SK-N-SH treated with all-trans-retinoic acid at 6 μM for 48 hours (cell line): Measurements from ENCODE around the gene WAC.

Source experiments
- ATAC-seq: fragments of 200-7000 bp; cut with Tn5 transposase; 3 replicates; pipeline ENCODE4 v1.9.1; 2020; ENCODE audit warnings: mild to moderate bottlenecking, moderate library complexity
- ARNTL ChIP-seq: fragments of 450-650 bp; formaldehyde crosslinking; IDR thresholded peaks from 2 replicates; pipeline ENCODE4 v1.5.0; 2020; ENCODE audit warnings: low read depth, mild to moderate bottlenecking, moderate library complexity, borderline replicate concordance
- BACH2 ChIP-seq: fragments of 250-450 bp; sonication (Bioruptor Pico); IDR thresholded peaks from 2 replicates; pipeline ENCODE4 v1.9.0; 2021; ENCODE audit warnings: mild to moderate bottlenecking, borderline replicate concordance
- CREB5 ChIP-seq: fragments of 250-450 bp; sonication (Bioruptor Pico); IDR thresholded peaks from 2 replicates; pipeline ENCODE4 v1.5.1; 2020; ENCODE audit warnings: low read depth, mild to moderate bottlenecking, moderate library complexity
- CSDC2 ChIP-seq: fragments of 250-450 bp; sonication (Bioruptor Pico); IDR thresholded peaks from 2 replicates; pipeline ENCODE4 v1.5.0; 2020; ENCODE audit warnings: mild to moderate bottlenecking, moderate library complexity
- CSRNP3 ChIP-seq: fragments of 250-450 bp; sonication (Bioruptor Pico); IDR thresholded peaks from 2 replicates; pipeline ENCODE4 v1.5.1; 2021; ENCODE audit warnings: mild to moderate bottlenecking, moderate library complexity
- ESRRG ChIP-seq: fragments of 250-450 bp; sonication (Bioruptor Pico); IDR thresholded peaks from 2 replicates; pipeline ENCODE4 v1.6.1; 2021; ENCODE audit warnings: mild to moderate bottlenecking
- GLIS3 ChIP-seq: fragments of 250-450 bp; sonication (Bioruptor Pico); IDR thresholded peaks from 2 replicates; pipeline ENCODE4 v1.5.0; 2020; ENCODE audit warnings: mild to moderate bottlenecking, moderate library complexity
- ISL1 ChIP-seq: fragments of 250-450 bp; sonication (Bioruptor Pico); IDR thresholded peaks from 2 replicates; pipeline ENCODE4 v2.1.2; 2022; ENCODE audit warnings: mild to moderate bottlenecking, moderate library complexity
- OSR1 ChIP-seq: fragments of 250-450 bp; sonication (Bioruptor Pico); IDR thresholded peaks from 2 replicates; pipeline ENCODE4 v1.8.0; 2022; ENCODE audit warnings: moderate library complexity, mild to moderate bottlenecking, inconsistent platforms
- PATZ1 ChIP-seq: fragments of 250-450 bp; sonication (Bioruptor Pico); IDR thresholded peaks from 2 replicates; pipeline ENCODE4 v1.8.0; 2020; ENCODE audit warnings: mild to moderate bottlenecking, moderate library complexity, borderline replicate concordance
- POU6F1 ChIP-seq: fragments of 250-450 bp; sonication (Bioruptor Pico); IDR thresholded peaks from 2 replicates; pipeline ENCODE4 v1.8.0; 2021; ENCODE audit warnings: low read depth, mild to moderate bottlenecking, moderate library complexity, borderline replicate concordance
- RARB ChIP-seq: fragments of 250-450 bp; sonication (Bioruptor Pico); IDR thresholded peaks from 2 replicates; pipeline ENCODE4 v1.8.0; 2021; ENCODE audit warnings: mild to moderate bottlenecking, moderate library complexity
- SNAI2 ChIP-seq: fragments of 250-450 bp; sonication (Bioruptor Pico); IDR thresholded peaks from 2 replicates; pipeline ENCODE4 v1.5.0; 2020; ENCODE audit warnings: mild to moderate bottlenecking, moderate library complexity
- TCF4 ChIP-seq: fragments of 250-450 bp; sonication (Bioruptor Pico); IDR thresholded peaks from 2 replicates; pipeline ENCODE4 v1.8.0; 2021; ENCODE audit warnings: mild to moderate bottlenecking, moderate library complexity, borderline replicate concordance
- TOX ChIP-seq: fragments of 250-450 bp; sonication (Bioruptor Pico); IDR thresholded peaks from 2 replicates; pipeline ENCODE4 v1.8.0; 2021; ENCODE audit warnings: mild to moderate bottlenecking, moderate library complexity, borderline replicate concordance
- TSHZ2 ChIP-seq: fragments of 250-450 bp; sonication (Bioruptor Pico); IDR thresholded peaks from 2 replicates; pipeline ENCODE4 v1.5.0; 2020; ENCODE audit warnings: mild to moderate bottlenecking, moderate library complexity
- ZC3H10 ChIP-seq: fragments of 250-450 bp; sonication (Bioruptor Pico); IDR thresholded peaks from 2 replicates; pipeline ENCODE4 v1.5.1; 2021; ENCODE audit warnings: mild to moderate bottlenecking, moderate library complexity
- ZFP3 ChIP-seq: fragments of 250-450 bp; sonication (Bioruptor Pico); IDR thresholded peaks from 2 replicates; pipeline ENCODE4 v1.5.0; 2020; ENCODE audit warnings: mild to moderate bottlenecking, moderate library complexity
- ZNF565 ChIP-seq: fragments of 450-650 bp; formaldehyde crosslinking; conservative IDR thresholded peaks from 2 replicates; pipeline ENCODE4 v1.5.0; 2020; ENCODE audit warnings: low read depth, mild to moderate bottlenecking, moderate library complexity
- ZNF8 ChIP-seq: fragments of 450-650 bp; formaldehyde crosslinking; IDR thresholded peaks from 2 replicates; pipeline ENCODE4 v1.5.0; 2020; ENCODE audit warnings: mild to moderate bottlenecking, moderate library complexity

WAC gene

GRCh38 chr10:28540145-28540544, 7.2 kb downstream of the WAC start:
- TF ChIP-seq CREB5 (no peak), ARNTL (CRISPR knock-in tag) (no peak), TSHZ2 (CRISPR knock-in tag) (no peak), ZFP3 (no peak), CSDC2 (CRISPR knock-in tag) (no peak), RARB (no peak), GLIS3 (CRISPR knock-in tag) (no peak), ZNF8 (CRISPR knock-in tag) (no peak), CSRNP3 (CRISPR knock-in tag) (no peak), BACH2 (CRISPR knock-in tag) (no peak), ESRRG (CRISPR knock-in tag) (no peak), PATZ1 (no peak), SNAI2 (CRISPR knock-in tag) (no peak), TCF4 (no peak), POU6F1 (CRISPR knock-in tag) (no peak), ZNF565 (CRISPR knock-in tag) (no peak), TOX (CRISPR knock-in tag) (no peak)
- ATAC-seq = no peak

- peak; percentile 32; the same call in 2 of the 3 replicates for ATAC-seq
- no peak for TF ChIP-seq POU6F1 (CRISPR knock-in tag)
- TF ChIP-seq RARB = no peak
- TF ChIP-seq TCF4 = no peak
- no peak for TF ChIP-seq ISL1 (CRISPR knock-in tag)
- no peak for TF ChIP-seq OSR1 (CRISPR knock-in tag)
- TF ChIP-seq PATZ1 = no peak
- TF ChIP-seq ZC3H10 = no peak
- no peak for TF ChIP-seq SNAI2 (CRISPR knock-in tag)
- no peak for TF ChIP-seq CREB5
- TF ChIP-seq ZFP3 = no peak
- TF ChIP-seq ESRRG (CRISPR knock-in tag) = no peak
- TF ChIP-seq CSRNP3 (CRISPR knock-in tag) = no peak
Observed at GRCh38 chr10:28541717-28542365, 8.9 kb downstream of the WAC start.
